DND-41 (cell line): ENCODE measurements around the gene UBR3.

Experiments
- EZH2 ChIP-seq: IDR thresholded peaks from 3 replicates; pipeline ENCODE4 v1.6.1; 2012; ENCODE audit warnings: borderline replicate concordance, low read depth, mild to moderate bottlenecking, moderate library complexity, low read length, inconsistent platforms; ENCODE audit not compliant: severe bottlenecking
- TF ChIP-seq, protein P1 (sequence below): IDR thresholded peaks from 2 replicates; pipeline ENCODE4 v1.5.1; 2012; ENCODE audit warnings: borderline replicate concordance, low read length, moderate library complexity, mild to moderate bottlenecking; ENCODE audit not compliant: poor library complexity, severe bottlenecking; ENCODE audit errors: extremely low read depth

GRCh38 chr2:169946546-169946945 lies 119.3 kb downstream of the UBR3 start:
- TF ChIP-seq, protein P1, sequence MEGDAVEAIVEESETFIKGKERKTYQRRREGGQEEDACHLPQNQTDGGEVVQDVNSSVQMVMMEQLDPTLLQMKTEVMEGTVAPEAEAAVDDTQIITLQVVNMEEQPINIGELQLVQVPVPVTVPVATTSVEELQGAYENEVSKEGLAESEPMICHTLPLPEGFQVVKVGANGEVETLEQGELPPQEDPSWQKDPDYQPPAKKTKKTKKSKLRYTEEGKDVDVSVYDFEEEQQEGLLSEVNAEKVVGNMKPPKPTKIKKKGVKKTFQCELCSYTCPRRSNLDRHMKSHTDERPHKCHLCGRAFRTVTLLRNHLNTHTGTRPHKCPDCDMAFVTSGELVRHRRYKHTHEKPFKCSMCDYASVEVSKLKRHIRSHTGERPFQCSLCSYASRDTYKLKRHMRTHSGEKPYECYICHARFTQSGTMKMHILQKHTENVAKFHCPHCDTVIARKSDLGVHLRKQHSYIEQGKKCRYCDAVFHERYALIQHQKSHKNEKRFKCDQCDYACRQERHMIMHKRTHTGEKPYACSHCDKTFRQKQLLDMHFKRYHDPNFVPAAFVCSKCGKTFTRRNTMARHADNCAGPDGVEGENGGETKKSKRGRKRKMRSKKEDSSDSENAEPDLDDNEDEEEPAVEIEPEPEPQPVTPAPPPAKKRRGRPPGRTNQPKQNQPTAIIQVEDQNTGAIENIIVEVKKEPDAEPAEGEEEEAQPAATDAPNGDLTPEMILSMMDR = no peak
- no peak for TF ChIP-seq EZH2
